H9 (cell line): ENCODE measurements around the gene CEP128. TPM values are rescaled to one million over a fixed set of nuclear protein-coding genes. Genes with fewer than 3 reads are reported as not detected.

Experiments
- DNase-seq: peaks from one replicate; pipeline ENCODE4 v3.0.0-alpha.2; 2017
- H2AFZ ChIP-seq: one replicate; pipeline ENCODE4 v1.6.1; 2013; ENCODE audit warnings: mild to moderate bottlenecking, low read length, control low read depth, moderate library complexity
- H2AK5ac ChIP-seq: 2 replicates; pipeline ENCODE4 v1.6.1; 2013; ENCODE audit warnings: low read length, control low read depth, mixed read lengths; ENCODE audit not compliant: insufficient read length
- H2BK120ac ChIP-seq: one replicate; pipeline ENCODE4 v1.6.1; 2013; ENCODE audit warnings: low read depth, mild to moderate bottlenecking, low read length, control low read depth, inconsistent platforms; ENCODE audit not compliant: poor library complexity, severe bottlenecking
- H2BK12ac ChIP-seq: 2 replicates; pipeline ENCODE4 v1.6.1; 2013; ENCODE audit warnings: low read length, control low read depth, mixed read lengths, low read depth; ENCODE audit not compliant: insufficient read length
- H2BK15ac ChIP-seq: 2 replicates; pipeline ENCODE4 v1.6.1; 2013; ENCODE audit warnings: low read depth, low read length, control low read depth
- H2BK20ac ChIP-seq: one replicate; pipeline ENCODE4 v1.6.1; 2013; ENCODE audit warnings: low read depth, mild to moderate bottlenecking, low read length, control low read depth, inconsistent platforms; ENCODE audit not compliant: poor library complexity, severe bottlenecking
- H2BK5ac ChIP-seq: 2 replicates; pipeline ENCODE4 v1.6.1; 2013; ENCODE audit warnings: low read length, control low read depth, mixed read lengths; ENCODE audit not compliant: insufficient read length
- H3K14ac ChIP-seq: 2 replicates; pipeline ENCODE4 v1.6.1; 2013; ENCODE audit warnings: low read length, control low read depth; ENCODE audit not compliant: insufficient read depth
- H3K18ac ChIP-seq: 2 replicates; pipeline ENCODE4 v1.6.1; 2013; ENCODE audit warnings: low read depth, mild to moderate bottlenecking, mixed read lengths, low read length, control low read depth; ENCODE audit not compliant: insufficient read length
- H3K23ac ChIP-seq: 2 replicates; pipeline ENCODE4 v1.6.1; 2013; ENCODE audit warnings: low read length, control low read depth, mixed read lengths, low read depth; ENCODE audit not compliant: insufficient read length
- H3K23me2 ChIP-seq: 2 replicates; pipeline ENCODE4 v1.6.1; 2013; ENCODE audit warnings: low read depth, mild to moderate bottlenecking, mixed read lengths, low read length, control low read depth; ENCODE audit not compliant: insufficient read length, poor library complexity, severe bottlenecking
- H3K27ac ChIP-seq: 2 replicates; pipeline ENCODE4 v1.5.1; 2013; ENCODE audit warnings: low read length, control low read depth, mixed read lengths, low read depth; ENCODE audit not compliant: insufficient read length
- H3K27me3 ChIP-seq: 2 replicates; pipeline ENCODE4 v1.6.1; 2013; ENCODE audit warnings: low read length, control low read depth, inconsistent platforms; ENCODE audit not compliant: insufficient read depth
- H3K4ac ChIP-seq: 2 replicates; pipeline ENCODE4 v1.6.1; 2013; ENCODE audit warnings: low read depth, mild to moderate bottlenecking, control low read depth, inconsistent platforms, low read length, moderate library complexity
- H3K4me1 ChIP-seq: 2 replicates; pipeline ENCODE4 v1.6.1; 2013; ENCODE audit warnings: low read length, control low read depth, inconsistent platforms; ENCODE audit not compliant: insufficient read depth
- H3K4me2 ChIP-seq: 2 replicates; pipeline ENCODE4 v1.6.1; 2013; ENCODE audit warnings: low read length, control low read depth, mixed read lengths; ENCODE audit not compliant: insufficient read length, insufficient read depth
- H3K56ac ChIP-seq: 2 replicates; pipeline ENCODE4 v1.6.1; 2013; ENCODE audit warnings: low read depth, mild to moderate bottlenecking, mixed read lengths, low read length, control low read depth; ENCODE audit not compliant: insufficient read length
- H3K79me1 ChIP-seq: 2 replicates; pipeline ENCODE4 v1.6.1; 2013; ENCODE audit warnings: low read depth, mild to moderate bottlenecking, moderate library complexity, low read length, control low read depth, inconsistent platforms; ENCODE audit not compliant: insufficient read depth, poor library complexity, severe bottlenecking
- H3K79me2 ChIP-seq: 2 replicates; pipeline ENCODE4 v1.6.1; 2013; ENCODE audit warnings: low read length, control low read depth, inconsistent platforms; ENCODE audit not compliant: insufficient read depth
- H3K9ac ChIP-seq: 2 replicates; pipeline ENCODE4 v1.6.1; 2013; ENCODE audit warnings: low read length, control low read depth, mixed read lengths; ENCODE audit not compliant: insufficient read length; ENCODE audit errors: extremely low read depth
- H3K9me3 ChIP-seq: one replicate; pipeline ENCODE4 v1.6.1; 2013; ENCODE audit warnings: low read depth, low read length, inconsistent platforms; ENCODE audit not compliant: control insufficient read depth
- H3T11ph ChIP-seq: one replicate; pipeline ENCODE4 v1.6.1; 2013; ENCODE audit warnings: mild to moderate bottlenecking, low read length, control low read depth, inconsistent platforms
- H4K20me1 ChIP-seq: one replicate; pipeline ENCODE4 v1.6.1; 2013; ENCODE audit not compliant: control insufficient read depth, insufficient read length, insufficient read depth
- H4K5ac ChIP-seq: 2 replicates; pipeline ENCODE4 v1.6.1; 2013; ENCODE audit warnings: low read depth, mild to moderate bottlenecking, mixed read lengths, low read length, control low read depth; ENCODE audit not compliant: insufficient read length
- H4K8ac ChIP-seq: replicated peaks from 2 replicates; pipeline ENCODE4 v1.6.1; 2013; ENCODE audit warnings: low read length, control low read depth, mixed read lengths, low read depth; ENCODE audit not compliant: insufficient read length
- H4K91ac ChIP-seq: 2 replicates; pipeline ENCODE4 v1.6.1; 2013; ENCODE audit warnings: low read depth, mild to moderate bottlenecking, moderate library complexity, mixed read lengths, low read length, control low read depth; ENCODE audit not compliant: insufficient read length
- H3K27ac Mint-ChIP-seq, 3 experiments: 2 replicates in 2 of 3; 3 replicates in 1 of 3; pipeline ENCODE4 v1.8.0; 2020 to 2021; ENCODE audit warnings: mixed read lengths in 3 of 3, mild to moderate bottlenecking in 1 of 3, moderate library complexity in 1 of 3
- H3K27me3 Mint-ChIP-seq: 2 replicates; pipeline ENCODE4 v1.8.0; 2021; ENCODE audit warnings: low read depth, mild to moderate bottlenecking, moderate library complexity, mixed read lengths
- H3K36me3 Mint-ChIP-seq, 3 experiments: 2 replicates in 2 of 3; 3 replicates in 1 of 3; pipeline ENCODE4 v1.8.0; 2020 to 2021; ENCODE audit warnings: low read depth in 3 of 3, mixed read lengths in 3 of 3; ENCODE audit not compliant: insufficient read depth in 1 of 3
- H3K4me1 Mint-ChIP-seq, 2 experiments: 2 replicates each; pipeline ENCODE4 v1.8.0; 2020; ENCODE audit warnings: mixed read lengths in 2 of 2
- H3K4me3 Mint-ChIP-seq, 2 experiments: 2 replicates in 1 of 2; 3 replicates in 1 of 2; pipeline ENCODE4 v1.8.0; 2020 to 2021; ENCODE audit warnings: mild to moderate bottlenecking in 2 of 2, mixed read lengths in 2 of 2, moderate library complexity in 1 of 2
- H3K9me3 Mint-ChIP-seq, 2 experiments: 2 replicates in 1 of 2; 3 replicates in 1 of 2; pipeline ENCODE4 v1.8.0; 2020; ENCODE audit warnings: mild to moderate bottlenecking in 2 of 2, mixed read lengths in 2 of 2, moderate library complexity in 1 of 2
- CTCF ChIP-seq: fragments of 200-600 bp; sonication (generic); conservative IDR thresholded peaks from 3 replicates; pipeline ENCODE4 v1.8.0; 2021; ENCODE audit warnings: antibody characterized with exemption, mild to moderate bottlenecking
- WGBS: extraction: QIAGEN DNeasy Blood & Tissue Kit; methylation state at CpG from one replicate; pipeline ENCODE4 v1.1.7; 2013; ENCODE audit warnings: missing lambda C conversion rate, low lambda C conversion rate, mixed read lengths; ENCODE audit not compliant: insufficient read length; ENCODE audit errors: extremely low coverage; 5-methylcytosine and 5-hydroxymethylcytosine counted together
- total RNA-seq: library from RNA; stranded (reverse); gene quantifications from 2 replicates; pipeline ENCODE4 v1.2.1, GENCODE V29; 2021

The CEP128 gene
- total RNA-seq, 1 experiment from 2014 or later: 16.3 TPM

- Histone ChIP-seq H3K9ac (no peak overlapping the region), H2AK5ac (no peak overlapping the region), H2BK12ac (no peak overlapping the region), H3K9me3 (no peaks in the 10 kb centered on the region), H3K18ac (no peak overlapping the region), H4K91ac (no peak overlapping the region), H4K8ac (no peak overlapping the region), H4K20me1 (no peaks in the 10 kb centered on the region), H3K56ac (no peak overlapping the region), H3K14ac (no peak overlapping the region), H3K23me2 (no peaks in the 10 kb centered on the region), H3K27ac (no peak overlapping the region), H2BK15ac (no peak overlapping the region), H3K79me2 (no peaks in the 10 kb centered on the region), H3K27me3 (no peaks in the 10 kb centered on the region), H4K5ac (no peak overlapping the region), H3K4me2 (no peak overlapping the region), H3K4ac (no peak overlapping the region), H3K23ac (no peak overlapping the region), H2BK120ac (no peak overlapping the region), H2AFZ (no peak overlapping the region), H2BK20ac (no peak overlapping the region), H3K79me1 (no peaks in the 10 kb centered on the region), H3T11ph (no peak overlapping the region), H3K4me1 (no peaks in the 10 kb centered on the region), H2BK5ac (no peak overlapping the region)
- H3K4me3 Mint-ChIP-seq: no peak overlapping the region
- no peaks in the 10 kb centered on the region for H3K27me3 Mint-ChIP-seq
- H3K4me1 Mint-ChIP-seq: 0 out of 4 replicates have a peak, but pooled peaks cover 0 to 2% of the 10 kb centered on the region in 2 experiments
- H3K27ac Mint-ChIP-seq: no peak overlapping the region
- no peak for TF ChIP-seq CTCF
- DNase-seq: no peak
- no peaks in the 10 kb centered on the region for H3K36me3 Mint-ChIP-seq
- peaks cover 0 to 3% of the 10 kb centered on the region in 2 experiments; a peak in 2 of 5 replicates for H3K9me3 Mint-ChIP-seq
- no CpG with 5 or more reads among the region's 3 CpGs for WGBS
These were observed 319.8 kb downstream of the CEP128 start for GRCh38 chr14:80621701-80622100.
